Measurements from ENCODE around the gene SMOC2. TPM values are rescaled to one million over a fixed set of nuclear protein-coding genes. Genes with fewer than 3 reads are reported as not detected.

Gene SMOC2
- total RNA-seq, 1 donor from 2014 or later = not detected

DNA sequence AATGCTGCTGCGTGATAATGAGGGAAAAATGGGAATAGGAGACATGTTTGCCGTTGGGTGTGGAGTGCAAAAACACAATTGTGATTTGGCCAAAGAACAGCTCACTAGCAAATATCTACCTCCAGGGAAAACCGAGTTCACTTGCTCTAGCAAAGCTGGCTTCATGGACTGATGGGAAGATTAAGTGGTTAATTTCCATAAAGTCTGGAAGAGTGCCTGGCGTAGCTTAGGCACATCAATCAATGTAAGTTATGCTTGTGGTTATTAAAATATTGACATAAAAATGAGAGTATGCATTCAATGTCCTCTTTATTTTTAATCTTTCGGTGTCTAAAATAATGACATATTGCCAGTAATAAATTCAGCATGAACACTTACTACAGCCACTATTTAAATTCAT is 267.5 kb downstream of the SMOC2 start:
- no peak for DNase-seq (ENCODE audit: low read depth, low spot score)

- DNase-seq (ENCODE audit: low read depth, low spot score) = no peak
Measured at GRCh38 chr6:168708984-168709383, 268.0 kb downstream of the SMOC2 start.

GRCh38 chr6:168709390-168709789 is 268.4 kb downstream of the SMOC2 start:
- no peak for DNase-seq (ENCODE audit: low read depth, low spot score)

- no peak for DNase-seq (ENCODE audit: low read depth, low spot score)
Measured at GRCh38 chr6:168709991-168710390, 269.0 kb downstream of the SMOC2 start.

GRCh38 chr6:168711049-168711640 is 270.2 kb downstream of the SMOC2 start:
- no peak for DNase-seq (ENCODE audit: low read depth, low spot score)

- DNase-seq (ENCODE audit: low read depth, low spot score) = no peak
Measured at GRCh38 chr6:168711666-168712300, 270.8 kb downstream of the SMOC2 start.

- DNase-seq (ENCODE audit: low read depth, low spot score) = no peak
Measured at GRCh38 chr6:168712993-168713392, 272.0 kb downstream of the SMOC2 start.

DNA sequence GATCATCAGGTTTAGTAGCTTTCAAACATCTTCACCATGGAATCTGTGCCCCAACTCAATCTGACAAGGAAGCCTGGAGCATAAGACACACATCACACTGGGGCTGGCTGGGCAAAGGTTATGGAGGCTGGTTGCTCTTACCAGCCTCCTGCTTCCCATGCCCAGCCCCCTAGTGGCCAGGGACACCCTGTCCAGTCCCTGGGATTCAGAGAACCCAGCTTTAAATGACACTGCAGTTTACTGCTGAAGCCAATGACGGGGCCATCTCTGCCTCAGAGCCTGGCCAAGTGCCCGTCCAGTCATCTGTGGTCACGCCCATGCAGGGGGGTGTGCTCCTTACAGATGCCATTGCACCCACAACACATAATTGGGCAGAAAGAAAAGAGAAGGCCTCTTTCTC is 272.9 kb downstream of the SMOC2 start:
- no peak for DNase-seq (ENCODE audit: low read depth, low spot score)

GRCh38 chr6:168714547-168715260 is 273.7 kb downstream of the SMOC2 start:
- no peak for DNase-seq (ENCODE audit: low read depth, low spot score)

DNA sequence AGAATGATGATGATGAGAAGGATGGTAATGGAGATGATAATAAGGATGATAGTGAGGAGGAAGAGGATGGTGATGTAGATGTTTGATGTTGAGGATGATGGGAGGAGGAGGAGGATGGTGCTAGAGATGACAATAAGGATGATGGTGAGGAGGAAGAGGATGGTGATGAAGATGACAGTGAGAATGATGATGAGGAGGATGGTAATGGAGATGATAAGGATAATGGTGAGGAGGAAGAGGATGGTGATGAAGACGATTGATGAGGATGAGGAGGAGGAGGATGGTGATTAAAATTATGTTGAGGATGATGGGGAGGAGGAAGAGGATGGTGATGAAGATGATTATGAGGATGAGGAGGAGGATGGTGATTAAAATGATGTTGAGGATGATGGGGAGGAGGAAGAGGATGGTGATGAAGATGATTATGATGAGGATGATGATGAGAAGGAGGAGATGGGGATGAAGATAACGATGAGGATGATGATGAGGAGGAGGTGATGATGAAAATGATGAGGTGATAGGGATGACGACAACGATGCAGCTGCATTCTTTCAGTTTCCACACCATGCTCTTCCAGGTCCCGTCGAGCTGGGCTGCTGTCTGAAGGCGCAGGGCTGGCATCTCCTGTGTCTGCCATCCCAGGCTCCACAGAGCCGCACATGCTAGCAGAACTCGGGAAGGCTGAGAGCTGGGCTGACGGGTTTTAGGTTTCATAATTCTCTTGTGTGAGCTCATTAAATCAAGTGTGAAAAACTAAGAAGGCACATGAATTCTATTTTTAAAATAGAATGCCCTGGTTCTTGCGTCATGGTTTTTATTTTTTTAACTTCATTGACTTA is 274.9 kb downstream of the SMOC2 start:
- DNase-seq (ENCODE audit: low read depth, low spot score) = no peak

- DNase-seq (ENCODE audit: low read depth, low spot score) = no peak
Measured at GRCh38 chr6:168716581-168716980, 275.6 kb downstream of the SMOC2 start.

DNA sequence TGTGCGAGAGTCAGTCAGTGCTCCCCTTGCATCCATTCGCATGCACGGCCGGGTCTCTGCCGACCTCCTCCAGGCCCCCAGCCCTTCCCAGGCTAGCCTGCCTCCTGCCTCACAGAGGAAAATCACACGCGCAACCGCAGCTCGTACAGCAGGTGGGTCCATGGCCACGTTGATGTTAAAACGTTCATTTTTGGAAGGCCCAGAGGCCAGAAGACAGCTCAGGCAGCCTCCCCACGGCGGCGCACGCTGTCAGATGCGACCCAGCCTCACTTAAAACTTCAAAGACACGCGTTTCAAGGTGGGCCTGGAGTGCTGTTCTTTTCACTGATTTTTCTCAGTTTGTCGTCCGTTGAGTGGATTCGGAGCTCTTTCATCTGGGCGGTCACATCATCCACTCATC is 276.5 kb downstream of the SMOC2 start:
- no peak for DNase-seq (ENCODE audit: low read depth, low spot score)

Other genes with a start within 250 kb of the SMOC2 start
- gene DACT2, start 121.4 kb upstream of the SMOC2 start, total RNA-seq = not detected in 2 replicates